ENCODE results near the gene SYNPO.
A peak's percentile ranks its signal among the peaks of the same experiment; 100 is the strongest.

SYNPO gene

DNA sequence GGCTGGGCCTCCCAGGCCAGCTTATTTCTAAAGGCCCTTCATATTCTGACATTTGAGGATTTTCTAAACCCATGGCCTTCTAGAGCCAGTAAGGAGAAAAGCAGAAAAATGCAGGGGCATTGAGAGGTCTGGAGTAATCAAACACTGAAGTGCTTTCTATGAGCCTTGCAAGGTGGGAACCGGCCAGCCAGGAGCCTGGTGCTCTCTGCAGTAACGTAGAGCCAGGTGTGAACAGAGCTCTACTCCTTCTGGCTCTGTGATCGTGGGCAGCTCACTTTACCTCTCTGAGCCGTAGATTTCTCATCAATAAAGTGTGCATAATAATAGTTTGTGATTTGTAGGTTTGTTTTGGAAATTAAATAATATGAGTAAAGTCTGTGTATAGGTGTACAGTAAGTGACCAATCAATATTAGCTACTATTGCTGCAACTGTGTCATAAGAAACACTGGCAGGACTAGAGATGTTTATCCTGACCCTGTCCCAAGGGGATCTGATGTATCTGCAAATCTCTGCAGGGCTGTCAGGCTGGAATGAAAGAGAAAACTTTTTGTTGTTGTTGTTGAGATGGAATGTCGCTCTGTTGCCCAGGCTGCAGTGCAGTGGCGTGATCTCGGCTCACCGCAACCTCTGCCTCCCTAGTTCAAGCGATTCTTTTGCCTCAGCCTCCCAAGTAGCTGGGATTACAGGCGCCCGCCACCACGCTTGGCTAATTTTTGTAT is 2.7 kb downstream of the SYNPO start:
- DNase-seq: no peak

GRCh38 chr5:150644058-150644457 is 3.6 kb downstream of the SYNPO start:
- no peak for DNase-seq

GRCh38 chr5:150644514-150644913 is 4.1 kb downstream of the SYNPO start:
- DNase-seq: no peak

DNA sequence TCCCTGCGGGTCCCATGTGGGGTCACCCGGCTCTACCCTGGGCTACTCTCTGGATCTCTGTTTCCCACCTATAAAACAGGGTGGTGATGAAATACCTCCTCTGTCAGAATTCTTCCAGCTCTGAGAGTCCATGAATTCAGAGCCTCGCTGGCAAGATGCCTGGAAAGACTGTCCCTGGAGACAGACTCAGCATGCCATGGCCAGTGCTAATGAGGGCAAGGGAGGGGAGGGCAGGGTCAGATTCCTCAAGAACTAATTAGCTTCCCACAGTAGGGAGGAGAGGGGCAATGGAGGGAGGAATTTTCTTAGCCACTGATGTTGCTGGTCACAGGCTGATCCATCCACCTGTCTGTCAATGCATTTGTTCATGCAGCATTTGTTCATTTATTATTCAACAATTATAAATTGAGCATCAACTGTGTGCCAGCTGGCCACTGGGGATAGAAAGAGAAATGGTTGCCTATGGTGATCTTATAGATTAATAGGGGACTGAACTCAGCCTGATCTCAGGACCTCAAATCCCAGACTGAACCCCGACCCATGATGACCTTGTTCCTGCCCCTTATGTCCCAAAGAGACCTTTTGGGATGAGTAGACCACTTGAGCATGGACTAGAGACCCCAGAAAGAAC is 4.7 kb downstream of the SYNPO start:
- peak; percentile 22 to 55 for DNase-seq

DNA sequence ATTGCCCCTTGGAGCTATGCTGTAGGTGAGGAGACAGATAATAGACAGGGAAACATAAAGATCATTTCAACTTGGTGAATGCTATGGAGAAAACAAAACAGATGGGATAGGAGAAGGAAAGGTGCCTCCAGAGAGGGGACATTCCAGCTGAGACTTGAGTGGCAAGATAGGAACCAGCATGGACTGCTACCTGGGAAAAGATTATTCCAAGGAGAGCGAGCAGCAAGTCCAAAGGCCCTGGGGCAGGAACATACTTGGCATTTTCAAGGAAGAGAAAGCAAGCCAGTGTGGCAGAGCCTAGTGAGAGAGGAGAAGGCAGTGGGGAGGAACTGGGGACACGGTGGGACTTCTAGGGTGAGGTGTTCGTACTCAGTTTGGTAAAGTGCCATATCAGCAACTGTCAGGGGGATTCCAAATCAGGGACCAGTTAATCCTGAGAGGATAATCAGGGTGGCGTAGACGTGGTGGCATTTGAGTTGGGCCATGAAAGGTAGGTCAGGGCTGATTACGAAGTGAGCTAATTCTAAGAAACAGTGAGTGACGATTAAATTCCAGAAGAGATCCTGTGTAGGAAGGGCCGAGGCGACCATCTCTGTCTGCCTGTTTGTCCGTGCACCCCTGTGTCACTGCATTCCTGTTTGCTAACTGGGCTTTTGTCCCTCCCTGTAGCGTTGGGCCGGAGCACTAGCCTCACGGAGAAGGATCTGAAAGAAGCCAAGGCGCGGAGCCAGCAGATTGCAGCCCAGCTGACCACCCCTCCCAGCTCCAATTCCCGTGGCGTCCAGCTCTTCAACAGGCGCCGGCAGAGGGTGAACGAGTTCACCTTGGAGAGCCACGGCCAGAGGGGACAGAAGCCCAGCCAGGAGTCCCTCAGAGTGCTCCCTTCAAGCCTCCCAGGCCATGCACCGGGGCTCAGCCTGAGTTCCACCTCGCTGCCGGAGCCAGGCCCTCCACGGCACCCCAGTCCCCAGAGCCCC is 7.1 kb downstream of the SYNPO start:
- no peak for DNase-seq

DNA sequence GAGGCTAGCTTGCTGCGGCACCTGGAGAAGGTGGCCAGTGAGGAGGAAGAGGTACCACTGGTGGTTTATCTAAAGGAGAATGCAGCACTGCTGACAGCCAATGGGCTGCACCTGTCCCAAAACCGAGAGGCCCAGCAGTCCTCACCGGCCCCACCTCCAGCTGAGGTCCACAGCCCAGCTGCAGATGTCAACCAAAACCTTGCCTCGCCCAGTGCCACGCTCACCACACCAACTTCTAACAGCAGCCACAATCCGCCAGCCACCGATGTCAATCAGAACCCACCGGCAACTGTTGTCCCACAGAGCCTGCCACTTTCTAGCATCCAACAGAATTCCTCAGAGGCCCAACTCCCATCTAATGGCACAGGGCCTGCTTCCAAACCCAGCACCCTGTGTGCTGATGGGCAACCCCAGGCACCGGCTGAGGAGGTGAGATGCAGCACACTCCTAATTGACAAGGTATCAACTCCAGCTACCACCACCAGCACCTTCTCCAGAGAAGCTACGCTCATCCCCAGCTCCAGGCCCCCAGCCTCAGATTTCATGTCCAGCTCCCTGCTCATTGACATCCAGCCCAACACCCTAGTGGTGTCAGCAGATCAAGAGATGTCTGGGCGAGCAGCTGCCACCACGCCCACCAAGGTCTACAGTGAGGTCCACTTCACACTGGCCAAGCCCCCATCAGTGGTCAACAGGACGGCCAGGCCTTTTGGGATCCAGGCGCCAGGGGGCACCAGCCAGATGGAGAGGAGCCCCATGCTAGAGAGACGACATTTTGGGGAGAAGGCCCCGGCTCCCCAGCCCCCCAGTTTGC is 8.0 kb downstream of the SYNPO start:
- DNase-seq: no peak

DNA sequence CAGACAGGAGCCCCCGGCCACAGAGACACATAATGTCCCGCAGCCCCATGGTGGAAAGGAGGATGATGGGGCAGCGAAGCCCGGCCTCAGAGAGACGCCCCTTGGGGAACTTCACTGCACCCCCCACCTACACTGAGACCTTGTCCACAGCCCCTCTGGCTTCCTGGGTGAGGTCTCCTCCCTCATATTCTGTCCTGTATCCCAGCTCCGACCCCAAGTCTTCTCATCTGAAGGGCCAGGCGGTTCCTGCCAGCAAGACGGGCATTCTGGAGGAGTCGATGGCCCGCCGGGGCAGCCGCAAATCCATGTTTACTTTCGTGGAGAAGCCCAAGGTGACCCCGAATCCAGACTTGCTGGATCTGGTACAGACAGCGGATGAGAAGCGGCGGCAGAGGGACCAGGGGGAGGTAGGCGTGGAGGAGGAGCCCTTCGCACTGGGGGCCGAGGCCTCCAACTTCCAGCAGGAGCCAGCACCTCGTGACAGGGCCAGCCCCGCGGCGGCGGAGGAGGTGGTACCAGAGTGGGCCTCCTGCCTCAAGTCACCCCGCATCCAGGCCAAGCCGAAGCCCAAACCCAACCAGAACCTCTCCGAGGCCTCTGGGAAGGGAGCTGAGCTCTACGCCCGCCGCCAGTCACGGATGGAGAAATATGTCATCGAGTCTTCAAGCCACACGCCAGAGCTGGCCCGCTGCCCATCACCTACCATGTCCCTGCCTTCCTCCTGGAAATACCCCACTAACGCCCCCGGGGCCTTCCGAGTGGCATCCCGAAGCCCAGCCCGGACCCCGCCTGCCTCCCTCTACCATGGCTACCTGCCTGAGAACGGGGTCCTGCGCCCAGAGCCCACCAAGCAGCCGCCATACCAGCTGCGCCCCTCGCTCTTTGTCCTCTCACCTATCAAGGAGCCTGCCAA is 8.9 kb downstream of the SYNPO start:
- no peak for DNase-seq

- no peak for DNase-seq
Observed at GRCh38 chr5:150650021-150651006, 9.9 kb downstream of the SYNPO start.

DNA sequence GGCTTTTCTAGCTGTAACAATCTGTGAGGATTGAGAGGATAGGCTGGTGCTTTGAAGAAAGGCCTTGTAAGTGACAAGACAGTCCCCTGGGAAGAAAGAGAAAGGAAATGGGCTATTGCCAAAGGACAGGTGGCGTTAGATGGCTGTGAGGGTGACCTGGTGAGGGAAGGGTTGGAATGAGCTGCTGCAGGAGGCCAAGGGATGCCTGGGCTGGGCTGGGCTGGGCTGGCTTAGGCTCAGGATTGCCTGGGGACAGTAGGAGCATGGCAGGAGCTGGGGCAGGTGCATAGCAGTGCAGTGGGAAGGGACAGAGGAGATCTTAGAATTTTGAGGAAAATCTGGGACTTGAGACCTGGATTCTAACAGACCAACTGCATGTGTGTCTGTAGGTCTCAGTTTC is 10.9 kb downstream of the SYNPO start:
- no peak for DNase-seq

- no peak for DNase-seq
Observed at GRCh38 chr5:150651924-150652671, 11.6 kb downstream of the SYNPO start.

DNA sequence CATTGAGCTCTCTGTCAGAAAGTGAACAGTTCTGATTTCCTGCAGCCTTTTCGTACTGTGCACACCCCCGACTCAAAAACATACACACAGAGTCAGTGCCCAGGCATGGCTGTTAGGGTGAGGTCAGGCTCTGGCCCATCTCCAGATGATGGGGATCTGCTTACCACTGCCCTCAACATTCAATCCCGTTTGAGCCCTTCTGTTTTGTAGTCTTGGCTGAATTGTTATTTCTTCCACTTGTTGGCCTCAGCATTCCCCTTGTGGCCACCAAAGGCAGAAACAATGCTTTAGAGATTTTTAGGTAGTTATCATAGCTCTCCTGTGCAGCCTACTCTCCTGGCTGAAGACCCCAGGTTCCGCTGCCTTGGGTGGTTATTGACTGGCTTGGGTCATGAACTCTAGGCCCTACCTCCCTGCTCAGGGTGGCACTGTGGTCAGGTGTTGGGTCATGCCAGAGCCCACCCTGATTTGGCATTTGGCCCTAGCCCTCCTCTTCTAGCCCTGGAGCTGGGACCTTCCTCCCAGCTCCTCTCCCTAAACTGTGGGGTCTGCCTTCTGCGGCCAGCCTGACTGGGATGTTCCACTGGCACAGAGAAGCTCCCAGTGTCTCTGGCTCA is 12.8 kb downstream of the SYNPO start:
- peak in 1 of 2 experiments; percentile 19 for DNase-seq

DNA sequence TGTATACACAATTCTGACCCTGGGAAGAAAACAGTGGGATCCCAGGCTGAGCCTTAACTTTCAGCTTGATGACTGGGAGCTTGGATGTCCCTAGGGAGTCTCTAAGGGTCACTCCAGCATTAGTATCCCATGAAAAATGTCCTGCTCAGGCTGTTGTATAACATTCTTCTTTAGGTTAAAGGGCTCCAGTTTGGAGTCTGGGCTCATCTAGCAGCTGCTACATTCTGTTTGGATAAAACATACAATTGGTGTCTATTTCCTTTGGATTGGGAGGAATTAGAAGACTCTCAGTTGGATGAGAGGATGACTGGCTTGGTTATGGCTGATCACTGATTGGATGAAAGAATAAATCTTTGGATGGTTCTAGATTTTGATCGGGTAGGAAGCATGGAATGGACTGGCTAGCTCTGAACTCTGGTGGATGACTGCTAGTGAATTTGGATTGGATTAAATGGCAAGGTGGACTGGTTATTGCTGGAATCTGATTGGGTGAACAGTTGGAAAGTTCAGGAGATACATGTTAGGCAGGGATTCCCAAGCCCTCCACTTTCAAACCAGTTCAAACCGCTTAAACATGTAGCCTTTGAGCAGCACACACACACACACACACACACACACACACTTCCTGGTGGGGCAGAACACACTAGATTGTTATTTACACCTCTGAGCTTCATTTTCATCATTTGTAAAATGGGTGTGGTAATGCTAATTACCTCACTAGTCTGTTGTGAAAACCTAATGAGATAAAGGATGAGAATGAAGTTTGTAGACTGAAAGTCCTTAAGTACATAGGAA is 13.5 kb downstream of the SYNPO start:
- no peak for DNase-seq

GRCh38 chr5:150655221-150655620 is 14.8 kb downstream of the SYNPO start:
- DNase-seq: no peak

- peak in 1 of 2 experiments; percentile 68 for DNase-seq
Observed at GRCh38 chr5:150656191-150657132, 16.0 kb downstream of the SYNPO start.

GRCh38 chr5:150658121-150658520 is 17.7 kb downstream of the SYNPO start:
- no peak for DNase-seq

- DNase-seq: no peak
Observed at GRCh38 chr5:150658699-150659265, 18.3 kb downstream of the SYNPO start.

Data from SW 1271 (cell line).